Measurements from ENCODE around the gene MBNL3. TPM values are rescaled to one million over a fixed set of nuclear protein-coding genes. Genes with fewer than 3 reads are reported as not detected.

MBNL3 gene
- total RNA-seq, 2 donors from 2014 or later: 36.8 to 40.5 TPM

- Histone ChIP-seq H3K9ac (ENCODE audit: low read depth in 2 of 2, low read length in 2 of 2) (no peak overlapping the region), H3K27ac (no peak overlapping the region), H3K4me3 (no peak overlapping the region), H3K4me1 (no peaks in the 10 kb centered on the region), H3K27me3 (no peaks in the 10 kb centered on the region), H3K9me3 (no peaks in the 10 kb centered on the region), H3K36me3 (no peaks in the 10 kb centered on the region)
- no peak for TF ChIP-seq CTCF (IDR thresholded peaks at IDR 0.05)
- DNase-seq: no peak
- intact Hi-C loops (cut with DNase I): no loop called here
Measured at GRCh38 chrX:132393485-132393884, 95.4 kb downstream of the MBNL3 start.

GRCh38 chrX:132393085-132393484 is 95.8 kb downstream of the MBNL3 start:
- DNase-seq: no peak
- intact Hi-C loops (cut with DNase I): no loop called here
- Histone ChIP-seq H3K27ac (no peak overlapping the region), H3K36me3 (no peaks in the 10 kb centered on the region), H3K9me3 (no peaks in the 10 kb centered on the region), H3K4me1 (no peaks in the 10 kb centered on the region), H3K27me3 (no peaks in the 10 kb centered on the region), H3K9ac (ENCODE audit: low read depth in 2 of 2, low read length in 2 of 2) (no peak overlapping the region), H3K4me3 (no peak overlapping the region)
- no peak for TF ChIP-seq CTCF (IDR thresholded peaks at IDR 0.05)

GRCh38 chrX:132390792-132391191 is 98.0 kb downstream of the MBNL3 start:
- TF ChIP-seq CTCF (IDR thresholded peaks at IDR 0.05): no peak
- DNase-seq: no peak
- H3K4me1 ChIP-seq: no peaks in the 10 kb centered on the region
- H3K4me3 ChIP-seq: no peak overlapping the region
- H3K9me3 ChIP-seq: no peaks in the 10 kb centered on the region
- no peaks in the 10 kb centered on the region for H3K27me3 ChIP-seq
- H3K36me3 ChIP-seq: no peaks in the 10 kb centered on the region
- no peak overlapping the region for H3K9ac ChIP-seq (ENCODE audit: low read depth in 2 of 2, low read length in 2 of 2)
- intact Hi-C loops (cut with DNase I): no loop called here
- no peak overlapping the region for H3K27ac ChIP-seq

GRCh38 chrX:132389480-132389879 is 99.4 kb downstream of the MBNL3 start:
- no peaks in the 10 kb centered on the region for H3K4me1 ChIP-seq
- TF ChIP-seq CTCF (IDR thresholded peaks at IDR 0.05): no peak
- H3K4me3 ChIP-seq: no peak overlapping the region
- no peaks in the 10 kb centered on the region for H3K27me3 ChIP-seq
- no peak for DNase-seq
- H3K9ac ChIP-seq (ENCODE audit: low read depth in 2 of 2, low read length in 2 of 2): no peak overlapping the region
- H3K36me3 ChIP-seq: no peaks in the 10 kb centered on the region
- intact Hi-C loops (cut with DNase I): no loop called here
- no peak overlapping the region for H3K27ac ChIP-seq
- no peaks in the 10 kb centered on the region for H3K9me3 ChIP-seq

GRCh38 chrX:132388371-132388770 is 100.5 kb downstream of the MBNL3 start:
- H3K27me3 ChIP-seq: peaks cover 5% of the 10 kb centered on the region
- intact Hi-C loops (cut with DNase I): no loop called here
- no peak for TF ChIP-seq CTCF (IDR thresholded peaks at IDR 0.05)

GRCh38 chrX:132384301-132384700 is 104.5 kb downstream of the MBNL3 start:
- peaks cover 5% of the 10 kb centered on the region for H3K27me3 ChIP-seq
- no peak for DNase-seq
- no peak for TF ChIP-seq CTCF (IDR thresholded peaks at IDR 0.05)
- no peak overlapping the region for H3K27ac ChIP-seq
- no peak overlapping the region for H3K4me3 ChIP-seq
- no peaks in the 10 kb centered on the region for H3K9me3 ChIP-seq
- H3K4me1 ChIP-seq: no peaks in the 10 kb centered on the region
- intact Hi-C loops (cut with DNase I): no loop called here
- H3K36me3 ChIP-seq: no peaks in the 10 kb centered on the region
- H3K9ac ChIP-seq (ENCODE audit: low read depth in 2 of 2, low read length in 2 of 2): no peak overlapping the region

More at GRCh38 chrX:132388371-132388770, 100.5 kb downstream of the MBNL3 start:
- H3K36me3 ChIP-seq: no peaks in the 10 kb centered on the region
- no peak overlapping the region for H3K9ac ChIP-seq (ENCODE audit: low read depth in 2 of 2, low read length in 2 of 2)
- H3K4me3 ChIP-seq: no peak overlapping the region
- H3K9me3 ChIP-seq: no peaks in the 10 kb centered on the region
- H3K27ac ChIP-seq: no peak overlapping the region
- DNase-seq: no peak
- H3K4me1 ChIP-seq: no peaks in the 10 kb centered on the region

Data from colonic mucosa (tissue), 4 donors.